Suprapubic skin (tissue), 4 donors: ENCODE measurements around the gene UBE2O. TPM values are rescaled to one million over a fixed set of nuclear protein-coding genes. Genes with fewer than 3 reads are reported as not detected.

ENCODE experiments used
- DNase-seq, 2 donors: peaks; one replicate each; pipeline ENCODE4 v3.0.0-alpha.2; 2019; ENCODE audit warnings: low spot score in 2 of 2
- H3K27ac ChIP-seq: fragments of 200-600 bp; sonication (generic); one replicate; pipeline ENCODE4 v1.5.1; 2019
- H3K27me3 ChIP-seq: fragments of 200-600 bp; sonication (generic); one replicate; pipeline ENCODE4 v1.5.1; 2019
- H3K36me3 ChIP-seq: fragments of 200-600 bp; sonication (generic); one replicate; pipeline ENCODE4 v1.5.1; 2019
- H3K4me1 ChIP-seq: fragments of 200-600 bp; sonication (generic); one replicate; pipeline ENCODE4 v1.5.1; 2019
- H3K4me3 ChIP-seq: fragments of 200-600 bp; sonication (generic); one replicate; pipeline ENCODE4 v1.5.1; 2019; ENCODE audit warnings: mild to moderate bottlenecking
- H3K9me3 ChIP-seq: fragments of 200-600 bp; sonication (generic); one replicate; pipeline ENCODE4 v1.5.1; 2019
- CTCF ChIP-seq, 2 donors: fragments of 200-600 bp in 1 of 2; fragments of 450-650 bp in 1 of 2; sonication (generic) in 1 of 2; IDR thresholded peaks; one replicate each; pipeline ENCODE4 v1.5.1; 2016 to 2019; ENCODE audit warnings: antibody characterized with exemption in 2 of 2, mild to moderate bottlenecking in 1 of 2, moderate library complexity in 1 of 2
- EP300 ChIP-seq: sonication (generic); formaldehyde crosslinking; IDR thresholded peaks from one replicate; pipeline ENCODE4 v1.6.1; 2017; ENCODE audit warnings: antibody characterized with exemption
- POLR2A ChIP-seq, 2 donors: fragments of 450-650 bp; IDR thresholded peaks; one replicate each; pipeline ENCODE4 v1.6.1; 2017; ENCODE audit warnings: antibody characterized with exemption in 2 of 2, mild to moderate bottlenecking in 2 of 2, moderate library complexity in 2 of 2
- POLR2AphosphoS5 ChIP-seq, 3 donors: sonication (generic); formaldehyde crosslinking; IDR thresholded peaks; one replicate each; pipeline ENCODE4 v1.6.1; 2017; ENCODE audit warnings: antibody characterized with exemption in 3 of 3
- WGBS: methylation state at CpG from one replicate; pipeline ENCODE4 v1.1.5; 2018; 5-methylcytosine and 5-hydroxymethylcytosine counted together
- total RNA-seq, 4 donors: library from RNA; depleted of rRNA; stranded (reverse); fragments of >200 nt; gene quantifications; one replicate each; pipeline ENCODE4 v1.1.0, GENCODE V29; 2016

Gene UBE2O
- total RNA-seq, 4 donors from 2014 or later = 31.3 to 42.0 (median 37.7) TPM

GRCh38 chr17:76485569-76485968 is 32.6 kb upstream of the UBE2O start:
- no peaks in the 10 kb centered on the region for H3K27me3 ChIP-seq
- H3K4me1 ChIP-seq = peaks cover 12% of the 10 kb centered on the region
- no peak overlapping the region for H3K4me3 ChIP-seq
- 60% methylated on average over 11 of the region's 11 CpGs for WGBS
- H3K36me3 ChIP-seq = peaks cover 9% of the 10 kb centered on the region
- peak overlapping the region; percentile 25 for H3K27ac ChIP-seq
- no peaks in the 10 kb centered on the region for H3K9me3 ChIP-seq
- TF ChIP-seq CTCF (IDR thresholded peaks at IDR 0.05) (no peak), EP300 (no peak), POLR2AphosphoS5 (IDR thresholded peaks at IDR 0.05) (peak in 1 of 3 donors; percentile 18)
- no peak for DNase-seq

GRCh38 chr17:76484228-76484725 is 31.3 kb upstream of the UBE2O start:
- Histone ChIP-seq H3K9me3 (no peaks in the 10 kb centered on the region), H3K4me1 (peaks cover 3% of the 10 kb centered on the region), H3K36me3 (peaks cover 9% of the 10 kb centered on the region), H3K4me3 (no peak overlapping the region), H3K27me3 (no peaks in the 10 kb centered on the region), H3K27ac (no peak overlapping the region)
- 81% methylated on average over 11 of the region's 11 CpGs for WGBS
- DNase-seq = no peak
- TF ChIP-seq CTCF (IDR thresholded peaks at IDR 0.05) (no peak), POLR2AphosphoS5 (IDR thresholded peaks at IDR 0.05) (no peak), POLR2A (IDR thresholded peaks at IDR 0.05) (no peak), EP300 (no peak)

GRCh38 chr17:76481071-76481655 is 28.2 kb upstream of the UBE2O start:
- peaks cover 35% of the 10 kb centered on the region for H3K36me3 ChIP-seq
- no peak overlapping the region for H3K4me3 ChIP-seq
- peaks cover 3% of the 10 kb centered on the region for H3K4me1 ChIP-seq
- no peaks in the 10 kb centered on the region for H3K9me3 ChIP-seq
- H3K27me3 ChIP-seq = no peaks in the 10 kb centered on the region
- TF ChIP-seq POLR2A (IDR thresholded peaks at IDR 0.05) = no peak
- no peak for TF ChIP-seq EP300
- no peak for TF ChIP-seq POLR2AphosphoS5 (IDR thresholded peaks at IDR 0.05)
- TF ChIP-seq CTCF (IDR thresholded peaks at IDR 0.05) = no peak
- peak overlapping the region; percentile 30 for H3K27ac ChIP-seq
- WGBS = 80% methylated on average over 17 of the region's 21 CpGs
- peak in 1 of 2 donors; percentile 54 for DNase-seq

GRCh38 chr17:76480632-76481031 is 27.7 kb upstream of the UBE2O start:
- WGBS = 65% methylated on average over 15 of the region's 15 CpGs
- Histone ChIP-seq H3K36me3 (peaks cover 35% of the 10 kb centered on the region), H3K27ac (no peak overlapping the region), H3K27me3 (no peaks in the 10 kb centered on the region), H3K9me3 (no peaks in the 10 kb centered on the region), H3K4me1 (peaks cover under 1% of the 10 kb centered on the region), H3K4me3 (no peak overlapping the region)
- no peak for TF ChIP-seq POLR2AphosphoS5 (IDR thresholded peaks at IDR 0.05)
- no peak for TF ChIP-seq CTCF (IDR thresholded peaks at IDR 0.05)
- TF ChIP-seq EP300 = no peak
- no peak for TF ChIP-seq POLR2A (IDR thresholded peaks at IDR 0.05)
- no peak for DNase-seq

- TF ChIP-seq POLR2AphosphoS5 (IDR thresholded peaks at IDR 0.05) = no peak
- no peak for TF ChIP-seq EP300
- no peak for TF ChIP-seq CTCF (IDR thresholded peaks at IDR 0.05)
- TF ChIP-seq POLR2A (IDR thresholded peaks at IDR 0.05) = no peak
- no peaks in the 10 kb centered on the region for H3K27me3 ChIP-seq
- H3K9me3 ChIP-seq = no peaks in the 10 kb centered on the region
- no peak for DNase-seq
- no peak overlapping the region for H3K4me3 ChIP-seq
- no peaks in the 10 kb centered on the region for H3K4me1 ChIP-seq
- no peak overlapping the region for H3K27ac ChIP-seq
- 89% methylated on average over 9 of the region's 14 CpGs for WGBS
- H3K36me3 ChIP-seq = peaks cover 40% of the 10 kb centered on the region
These were observed 26.6 kb upstream of the UBE2O start for GRCh38 chr17:76479515-76480060.
